Activated CD4-positive, alpha-beta T cell treated with anti-CD3 and anti-CD28 coated beads, Interleukin-2, amount 10 ng/mL, durations not matched to agents 24 days and 14 days (primary cell): ENCODE data around the gene TXLNB. TPM values are rescaled to one million over a fixed set of nuclear protein-coding genes. Genes with fewer than 3 reads are reported as not detected.
A peak's percentile ranks its signal among the peaks of the same experiment; 100 is the strongest.

Experiments used
- DNase-seq: peaks from one replicate; pipeline ENCODE4 v3.0.0; 2022
- H3K27ac Mint-ChIP-seq: one replicate; pipeline ENCODE4 v1.8.0; 2022; ENCODE audit warnings: mild to moderate bottlenecking, mixed read lengths
- H3K27me3 Mint-ChIP-seq: one replicate; pipeline ENCODE4 v1.8.0; 2022; ENCODE audit warnings: mixed read lengths
- H3K36me3 Mint-ChIP-seq: one replicate; pipeline ENCODE4 v1.8.0; 2022; ENCODE audit warnings: low read depth, mild to moderate bottlenecking, mixed read lengths
- H3K4me1 Mint-ChIP-seq: one replicate; pipeline ENCODE4 v1.8.0; 2021; ENCODE audit warnings: mixed read lengths
- H3K4me3 Mint-ChIP-seq: one replicate; pipeline ENCODE4 v1.8.0; 2022; ENCODE audit warnings: mild to moderate bottlenecking, moderate library complexity, mixed read lengths
- H3K9me3 Mint-ChIP-seq: one replicate; pipeline ENCODE4 v1.8.0; 2021; ENCODE audit warnings: mixed read lengths
- intact Hi-C: fragments of 100-400 bp; cut with micrococcal nuclease; formaldehyde crosslinking; loops from one replicate; pipeline ENCODE4 v1.15.1; 2023
- total RNA-seq: library from RNA; stranded (reverse); gene quantifications from 2 replicates; pipeline ENCODE4 v1.2.3, GENCODE V29; 2022

Gene TXLNB
- total RNA-seq, 1 donor from 2014 or later = 0.09 TPM

- H3K36me3 Mint-ChIP-seq = no peaks in the 10 kb centered on the region
- no peaks in the 10 kb centered on the region for H3K9me3 Mint-ChIP-seq
- intact Hi-C loops = no loop called here
- peak; percentile 37 for DNase-seq
- peaks cover 18% of the 10 kb centered on the region for H3K4me1 Mint-ChIP-seq
- no peak overlapping the region for H3K27ac Mint-ChIP-seq
- H3K4me3 Mint-ChIP-seq = no peak overlapping the region
- no peaks in the 10 kb centered on the region for H3K27me3 Mint-ChIP-seq
Measured at GRCh38 chr6:139277161-139277560, 14.6 kb downstream of the TXLNB start.

DNA sequence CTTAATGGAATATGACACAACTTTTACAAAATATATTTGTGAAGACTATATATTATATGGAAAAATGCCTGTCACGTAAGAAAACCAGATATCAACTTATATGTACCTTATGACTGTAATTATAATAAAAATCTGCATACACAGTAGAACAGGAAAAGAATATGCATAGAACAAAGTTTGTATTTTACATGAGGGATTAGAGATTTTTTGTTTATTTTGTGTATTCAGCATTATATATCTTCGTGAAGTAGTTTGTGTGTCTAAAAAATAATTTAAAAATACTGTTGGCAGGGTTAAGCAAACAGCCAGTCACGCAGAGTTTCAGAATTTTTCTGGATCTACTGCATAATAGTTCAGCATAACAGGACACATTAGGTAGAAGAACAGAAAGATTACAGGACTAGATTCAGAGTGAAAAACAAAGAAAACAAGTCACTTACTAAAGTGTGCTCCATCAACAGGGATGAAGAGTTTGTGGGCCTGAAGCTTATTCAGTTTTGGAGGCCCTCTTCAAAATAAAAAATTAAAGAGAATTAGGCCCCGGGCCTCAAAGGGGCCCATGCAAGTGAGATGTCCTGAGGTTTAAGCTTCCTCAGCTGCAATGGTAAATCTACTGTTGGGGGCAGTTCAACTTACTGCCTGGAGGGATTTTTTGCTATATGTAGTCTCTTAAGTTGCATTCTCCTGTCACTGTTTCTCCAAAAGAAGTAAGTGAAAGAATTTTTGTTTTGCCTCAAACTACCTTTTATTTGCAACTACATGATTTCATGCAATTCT is 16.3 kb downstream of the TXLNB start:
- intact Hi-C loops = no loop called here
- H3K4me3 Mint-ChIP-seq = no peak overlapping the region
- peak; percentile 49 for DNase-seq
- H3K36me3 Mint-ChIP-seq = no peaks in the 10 kb centered on the region
- H3K27ac Mint-ChIP-seq = no peak overlapping the region
- peaks cover 15% of the 10 kb centered on the region for H3K4me1 Mint-ChIP-seq
- H3K27me3 Mint-ChIP-seq = no peaks in the 10 kb centered on the region
- H3K9me3 Mint-ChIP-seq = no peaks in the 10 kb centered on the region

DNA sequence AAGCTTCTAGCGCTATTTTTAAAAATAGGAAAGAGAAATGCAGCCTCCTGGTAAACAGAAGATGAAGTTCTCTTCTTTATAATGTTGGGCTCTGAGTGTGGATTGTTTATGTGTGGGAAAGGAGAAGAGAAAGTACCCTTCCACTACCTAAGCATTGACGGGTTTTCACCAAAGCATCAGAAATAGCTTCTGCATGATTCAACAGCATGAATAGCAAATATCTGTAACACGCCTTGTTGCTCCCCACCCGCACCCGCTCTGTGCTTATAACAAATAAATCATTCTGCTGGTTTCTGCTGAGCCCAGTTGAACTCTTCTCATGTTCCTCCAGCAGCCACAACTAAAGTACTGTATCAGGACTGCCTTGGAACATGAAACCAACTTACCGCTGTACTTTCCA is 20.7 kb downstream of the TXLNB start:
- DNase-seq = peak; percentile 43
- Mint-ChIP-seq H3K27me3 (no peaks in the 10 kb centered on the region), H3K9me3 (no peaks in the 10 kb centered on the region), H3K4me3 (no peak overlapping the region), H3K27ac (no peak overlapping the region), H3K36me3 (peaks cover 2% of the 10 kb centered on the region), H3K4me1 (peaks cover 2% of the 10 kb centered on the region)
- intact Hi-C loops = no loop called here

DNA sequence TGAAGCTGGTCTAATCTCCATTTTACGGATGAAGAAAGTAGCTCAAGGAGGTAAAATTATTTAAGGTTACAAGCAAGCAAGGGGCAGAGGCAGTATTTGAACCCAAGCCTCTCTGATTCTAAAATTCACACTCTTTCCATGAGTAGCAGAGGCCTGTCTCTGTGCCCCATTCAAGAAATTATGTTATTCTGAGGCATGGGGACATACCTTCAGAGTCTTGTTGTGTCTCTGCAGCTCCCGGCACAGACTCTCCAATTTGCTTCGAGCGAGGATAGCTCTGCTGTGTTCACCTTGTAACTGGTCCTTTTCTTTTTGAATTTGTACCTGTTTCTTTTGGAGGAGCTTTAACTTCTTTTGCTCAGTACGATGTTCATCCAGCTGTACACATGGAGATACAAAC is 21.5 kb downstream of the TXLNB start:
- no peaks in the 10 kb centered on the region for H3K9me3 Mint-ChIP-seq
- peaks cover 2% of the 10 kb centered on the region for H3K4me1 Mint-ChIP-seq
- H3K36me3 Mint-ChIP-seq = peaks cover 2% of the 10 kb centered on the region
- intact Hi-C loops = no loop called here
- H3K27ac Mint-ChIP-seq = no peak overlapping the region
- H3K27me3 Mint-ChIP-seq = no peaks in the 10 kb centered on the region
- H3K4me3 Mint-ChIP-seq = no peak overlapping the region
- peak; percentile 30 for DNase-seq

DNA sequence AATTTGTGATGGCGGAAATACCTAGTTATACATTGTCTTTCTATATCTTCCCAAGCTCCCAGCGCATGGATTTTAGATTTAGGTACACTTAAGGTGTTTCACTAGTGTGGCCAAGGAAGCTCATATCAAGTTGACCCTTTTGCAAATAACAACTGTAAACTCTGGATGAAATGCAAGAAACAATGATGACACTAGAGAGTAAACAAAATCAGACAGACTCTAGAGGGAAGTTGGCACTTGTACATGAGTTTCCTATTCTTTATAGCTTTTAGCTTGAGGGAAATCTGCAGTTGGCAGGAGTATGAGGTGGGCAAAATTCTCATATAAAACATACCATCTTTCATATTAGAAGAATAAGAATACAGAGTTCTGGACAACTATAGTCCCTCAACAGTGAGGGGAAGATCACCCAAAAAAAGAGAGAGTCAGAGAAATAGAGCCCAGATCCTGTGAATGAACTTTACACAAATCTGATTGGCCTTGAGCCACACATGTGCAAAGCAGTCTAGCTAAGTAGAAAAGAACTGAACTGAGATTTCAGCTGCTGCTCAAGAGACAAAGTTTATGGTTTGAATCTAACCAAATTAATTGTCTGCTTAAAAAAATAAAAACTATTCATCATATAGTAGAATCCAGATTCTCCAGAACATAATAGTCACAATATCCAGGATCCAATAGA is 26.1 kb downstream of the TXLNB start:
- Mint-ChIP-seq H3K9me3 (no peaks in the 10 kb centered on the region), H3K4me3 (no peak overlapping the region), H3K27me3 (no peaks in the 10 kb centered on the region), H3K36me3 (peaks cover 2% of the 10 kb centered on the region), H3K4me1 (peaks cover 15% of the 10 kb centered on the region), H3K27ac (no peak overlapping the region)
- intact Hi-C loops = no loop called here
- peak; percentile 10 for DNase-seq

DNA sequence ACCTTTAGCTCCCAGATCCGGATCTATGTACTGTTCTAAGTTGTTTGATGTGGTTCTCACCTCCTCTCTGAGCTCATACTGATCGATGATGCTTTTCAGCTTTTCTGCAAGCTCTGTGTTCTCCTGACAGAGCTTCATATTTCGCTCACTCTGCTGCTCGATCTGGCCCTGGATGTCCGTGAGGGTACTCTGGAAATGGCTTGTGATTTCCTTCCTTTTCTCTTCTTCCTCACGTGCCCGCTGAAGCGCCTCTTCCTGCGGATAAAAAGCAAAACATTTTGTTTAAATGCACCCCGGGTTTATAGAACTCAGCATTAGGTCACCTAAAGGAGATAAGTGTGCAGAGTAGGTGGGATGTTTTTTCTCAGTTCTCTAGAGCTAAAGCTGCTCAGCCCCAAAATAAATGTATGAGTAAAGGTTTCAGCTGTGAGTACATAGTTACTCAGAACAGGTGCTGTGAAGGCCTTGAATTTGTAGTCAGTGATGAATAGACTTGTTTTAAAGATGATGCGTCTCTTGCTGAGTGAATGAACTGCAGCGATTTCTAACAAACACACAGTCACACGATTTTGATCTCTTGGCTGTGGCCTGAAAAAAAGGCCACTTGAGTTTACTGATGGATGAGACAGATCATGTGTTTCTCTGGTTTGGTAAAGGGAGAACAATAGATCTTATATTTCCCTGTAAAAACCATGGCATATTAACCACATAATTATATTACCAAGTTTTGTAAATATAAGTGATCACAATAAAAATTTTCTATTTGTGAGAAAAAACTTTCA is 29.1 kb downstream of the TXLNB start:
- H3K4me1 Mint-ChIP-seq = peaks cover 21% of the 10 kb centered on the region
- intact Hi-C loops = loop anchor here (1.0 to 5.0 kb wide), 5 partner anchors 13 to 110 kb away; partner anchors contain the start of gene TXLNB
- peak overlapping the region; percentile 90 for H3K27ac Mint-ChIP-seq

GRCh38 chr6:139257821-139258398 is 33.9 kb downstream of the TXLNB start:
- H3K4me1 Mint-ChIP-seq = peaks cover 28% of the 10 kb centered on the region
- H3K27me3 Mint-ChIP-seq = no peaks in the 10 kb centered on the region
- H3K4me3 Mint-ChIP-seq = no peak overlapping the region
- no peak overlapping the region for H3K27ac Mint-ChIP-seq
- peak; percentile 54 for DNase-seq
- no peaks in the 10 kb centered on the region for H3K36me3 Mint-ChIP-seq
- intact Hi-C loops = no loop called here
- no peaks in the 10 kb centered on the region for H3K9me3 Mint-ChIP-seq

More for the DNA sequence above, 29.1 kb downstream of the TXLNB start:
- peak; percentile 77 for DNase-seq
- Mint-ChIP-seq H3K9me3 (no peaks in the 10 kb centered on the region), H3K4me3 (peak overlapping the region; percentile 75), H3K36me3 (peaks cover 2% of the 10 kb centered on the region), H3K27me3 (no peaks in the 10 kb centered on the region)

GRCh38 chr6:139257291-139257690 is 34.5 kb downstream of the TXLNB start:
- intact Hi-C loops = no loop called here

DNA sequence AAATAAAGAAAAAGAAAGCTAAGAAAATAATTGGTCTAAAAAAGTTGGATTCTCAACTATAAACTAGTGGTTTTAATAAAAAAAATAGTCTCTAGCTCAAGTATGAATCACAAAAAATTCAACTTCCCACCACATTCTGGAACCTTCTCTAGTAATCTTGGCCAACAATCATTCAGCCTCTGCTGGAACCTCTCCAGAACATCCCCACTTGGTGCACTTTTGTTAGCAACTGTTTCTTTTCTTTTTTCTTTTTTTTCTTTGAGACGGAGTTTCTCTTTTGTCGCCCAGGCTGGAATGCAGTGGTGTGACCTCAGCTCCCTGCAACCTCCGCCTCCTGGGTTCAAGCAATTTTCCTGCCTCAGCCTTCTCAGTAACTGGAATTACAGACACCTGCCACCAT is 35.7 kb downstream of the TXLNB start:
- Mint-ChIP-seq H3K27ac (no peak overlapping the region), H3K27me3 (no peaks in the 10 kb centered on the region), H3K4me1 (peaks cover 31% of the 10 kb centered on the region), H3K4me3 (no peak overlapping the region), H3K9me3 (no peaks in the 10 kb centered on the region), H3K36me3 (no peaks in the 10 kb centered on the region)
- peak; percentile 39 for DNase-seq
- intact Hi-C loops = no loop called here

More at GRCh38 chr6:139257291-139257690, 34.5 kb downstream of the TXLNB start:
- no peaks in the 10 kb centered on the region for H3K36me3 Mint-ChIP-seq
- H3K9me3 Mint-ChIP-seq = no peaks in the 10 kb centered on the region
- H3K4me3 Mint-ChIP-seq = no peak overlapping the region
- H3K27ac Mint-ChIP-seq = no peak overlapping the region
- DNase-seq = peak; percentile 55
- no peaks in the 10 kb centered on the region for H3K27me3 Mint-ChIP-seq
- peaks cover 23% of the 10 kb centered on the region for H3K4me1 Mint-ChIP-seq

GRCh38 chr6:139254196-139254595 is 37.6 kb downstream of the TXLNB start:
- H3K36me3 Mint-ChIP-seq = no peaks in the 10 kb centered on the region
- H3K4me1 Mint-ChIP-seq = peaks cover 46% of the 10 kb centered on the region
- no peaks in the 10 kb centered on the region for H3K27me3 Mint-ChIP-seq
- no peak overlapping the region for H3K27ac Mint-ChIP-seq
- H3K4me3 Mint-ChIP-seq = no peak overlapping the region
- intact Hi-C loops = no loop called here
- peak; percentile 40 for DNase-seq
- no peaks in the 10 kb centered on the region for H3K9me3 Mint-ChIP-seq

- Mint-ChIP-seq H3K4me1 (peaks cover 49% of the 10 kb centered on the region), H3K4me3 (no peak overlapping the region), H3K9me3 (no peaks in the 10 kb centered on the region), H3K36me3 (no peaks in the 10 kb centered on the region), H3K27me3 (no peaks in the 10 kb centered on the region), H3K27ac (no peak overlapping the region)
- intact Hi-C loops = no loop called here
- peak; percentile 34 for DNase-seq
Measured at GRCh38 chr6:139253656-139254055, 38.1 kb downstream of the TXLNB start.

- peak; percentile 59 for DNase-seq
- H3K27me3 Mint-ChIP-seq = no peaks in the 10 kb centered on the region
- intact Hi-C loops = no loop called here
- peak overlapping the region; percentile 85 for H3K27ac Mint-ChIP-seq
- peaks cover 45% of the 10 kb centered on the region for H3K4me1 Mint-ChIP-seq
- H3K9me3 Mint-ChIP-seq = no peaks in the 10 kb centered on the region
- no peaks in the 10 kb centered on the region for H3K36me3 Mint-ChIP-seq
- peak overlapping the region; percentile 70 for H3K4me3 Mint-ChIP-seq
Measured at GRCh38 chr6:139251691-139252390, 40.0 kb downstream of the TXLNB start.

- H3K27ac Mint-ChIP-seq = peak overlapping the region; percentile 85
- no peaks in the 10 kb centered on the region for H3K27me3 Mint-ChIP-seq
- no peak for DNase-seq
- H3K4me3 Mint-ChIP-seq = peak overlapping the region; percentile 70
- intact Hi-C loops = no loop called here
- no peaks in the 10 kb centered on the region for H3K36me3 Mint-ChIP-seq
- H3K9me3 Mint-ChIP-seq = no peaks in the 10 kb centered on the region
- H3K4me1 Mint-ChIP-seq = peaks cover 43% of the 10 kb centered on the region
Measured at GRCh38 chr6:139251045-139251690, 40.6 kb downstream of the TXLNB start.
